ENCODE results near the gene FGD4.
"Not testable (repeated sequence)": the region's sequence is repeated elsewhere in the genome, so short reads cannot be mapped to it uniquely, and the experiment has no call there.

The FGD4 gene

DNA sequence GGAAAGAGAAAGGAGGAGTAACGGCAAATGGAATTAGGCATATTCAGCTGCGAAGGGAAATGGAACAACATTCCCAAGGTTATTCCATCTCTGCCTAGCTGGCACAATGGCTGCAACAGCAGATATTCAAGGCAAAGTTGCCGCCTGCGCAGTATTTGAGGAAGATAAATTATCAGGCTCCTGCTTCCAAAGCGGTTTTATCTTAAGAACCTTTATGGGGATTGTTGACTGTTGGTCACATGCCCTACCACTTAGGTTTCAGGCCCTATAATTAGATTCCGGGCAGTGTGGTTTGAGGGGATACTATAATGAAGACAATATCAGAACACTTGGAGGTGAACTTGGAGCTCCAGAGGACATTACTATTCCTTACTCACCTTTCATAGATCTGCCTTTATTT lies 99.7 kb downstream of the FGD4 start:
- no peak for DNase-seq

DNA sequence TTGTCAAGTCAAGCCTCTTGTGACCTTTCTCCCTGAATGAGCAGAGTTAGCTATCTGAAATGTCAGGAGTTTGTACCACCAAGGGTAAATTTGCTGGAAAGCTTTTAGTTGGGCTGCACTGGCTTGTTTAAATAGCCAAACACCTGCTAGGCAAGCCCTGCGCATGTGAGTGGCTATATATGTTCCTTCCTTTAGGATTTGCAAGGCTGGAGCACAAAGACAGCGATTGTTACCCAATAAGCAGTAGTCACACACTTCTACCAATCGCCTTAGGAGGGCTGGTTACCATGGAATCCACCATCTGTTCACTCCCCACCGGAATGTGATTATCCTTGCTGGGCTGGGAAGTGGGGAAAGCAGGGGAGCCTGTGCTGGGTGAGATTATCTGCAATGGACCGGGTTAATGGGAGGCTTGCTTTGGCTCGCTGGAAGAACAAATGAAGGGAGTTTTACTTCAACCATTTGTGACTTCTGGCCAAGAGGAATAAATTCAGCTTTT lies 102.5 kb downstream of the FGD4 start:
- no peak for DNase-seq

DNA sequence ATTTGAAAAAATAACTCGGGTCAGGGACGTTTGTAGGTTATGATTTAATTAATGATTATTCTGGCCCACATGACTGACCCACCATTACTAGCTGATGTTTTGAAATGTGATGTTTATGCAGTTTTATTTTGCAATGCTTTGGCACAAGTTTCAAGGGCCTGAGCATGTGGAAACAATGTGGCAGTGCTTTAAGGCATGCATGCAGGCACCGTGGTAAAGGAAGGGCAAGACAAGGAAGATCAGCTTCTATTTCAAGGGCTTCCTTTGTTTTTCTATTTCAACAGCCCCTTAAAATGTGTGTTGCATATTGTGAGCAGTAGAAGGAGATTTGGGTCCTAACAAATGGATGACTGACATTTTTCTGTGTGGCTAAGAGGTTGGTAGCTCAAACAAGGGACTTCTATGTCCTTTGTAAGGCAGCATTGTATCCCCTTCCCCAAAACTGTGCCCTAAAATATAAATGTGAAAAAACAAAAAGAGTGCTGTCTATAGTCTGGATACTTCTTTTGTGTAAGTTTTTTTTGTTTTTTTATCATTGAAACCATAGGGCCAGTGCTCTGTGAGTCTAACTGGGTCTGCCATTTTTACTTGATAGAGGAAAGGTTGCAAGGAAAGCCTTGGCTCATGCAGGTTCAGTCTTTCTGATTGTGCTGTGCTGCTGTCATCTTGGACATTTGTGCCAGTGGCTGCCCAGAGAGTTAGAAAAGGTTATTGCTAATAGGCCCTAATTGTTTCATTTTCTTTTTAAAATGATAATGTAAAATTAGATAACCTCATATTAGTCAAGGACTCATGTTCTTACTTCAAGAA lies 103.5 kb downstream of the FGD4 start:
- no peak for DNase-seq

DNA sequence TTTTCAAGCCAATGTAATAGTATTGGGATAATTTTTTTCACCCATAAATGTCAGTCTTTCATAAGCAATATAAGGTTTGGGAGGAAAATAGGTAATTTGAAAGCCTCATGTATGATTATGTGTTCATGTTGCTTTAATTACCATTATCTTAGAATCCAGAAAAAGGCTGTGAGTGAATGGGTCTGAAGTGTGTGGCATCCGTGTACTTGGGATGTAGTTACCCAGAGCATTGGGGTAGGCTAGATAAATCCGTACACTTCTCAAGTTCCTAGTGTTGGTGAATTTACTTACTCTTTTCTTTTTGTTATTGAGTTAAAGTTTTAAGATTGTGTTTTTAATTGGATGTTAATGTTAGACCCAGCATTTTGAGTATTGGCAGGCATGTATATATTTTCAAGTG lies 104.4 kb downstream of the FGD4 start:
- no peak for DNase-seq

DNA sequence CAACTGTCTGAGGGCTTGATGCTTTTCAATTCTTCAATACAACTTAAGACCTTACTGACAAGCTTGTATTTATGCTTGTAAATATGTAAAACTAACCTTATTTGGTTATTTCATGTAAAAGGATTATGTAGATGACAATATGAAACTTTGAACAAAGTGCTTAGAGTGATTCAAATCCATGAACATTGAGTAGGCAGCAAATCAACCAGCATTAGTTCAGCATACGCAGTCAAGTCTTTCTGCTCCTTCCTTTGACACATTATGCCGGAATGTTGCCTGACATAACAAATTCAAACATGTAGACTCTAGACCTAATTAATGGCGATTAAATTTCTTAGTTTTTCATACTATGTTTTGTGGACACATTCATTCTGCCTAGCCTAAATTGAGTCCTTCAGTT lies 105.2 kb downstream of the FGD4 start:
- DNase-seq = no peak

DNA sequence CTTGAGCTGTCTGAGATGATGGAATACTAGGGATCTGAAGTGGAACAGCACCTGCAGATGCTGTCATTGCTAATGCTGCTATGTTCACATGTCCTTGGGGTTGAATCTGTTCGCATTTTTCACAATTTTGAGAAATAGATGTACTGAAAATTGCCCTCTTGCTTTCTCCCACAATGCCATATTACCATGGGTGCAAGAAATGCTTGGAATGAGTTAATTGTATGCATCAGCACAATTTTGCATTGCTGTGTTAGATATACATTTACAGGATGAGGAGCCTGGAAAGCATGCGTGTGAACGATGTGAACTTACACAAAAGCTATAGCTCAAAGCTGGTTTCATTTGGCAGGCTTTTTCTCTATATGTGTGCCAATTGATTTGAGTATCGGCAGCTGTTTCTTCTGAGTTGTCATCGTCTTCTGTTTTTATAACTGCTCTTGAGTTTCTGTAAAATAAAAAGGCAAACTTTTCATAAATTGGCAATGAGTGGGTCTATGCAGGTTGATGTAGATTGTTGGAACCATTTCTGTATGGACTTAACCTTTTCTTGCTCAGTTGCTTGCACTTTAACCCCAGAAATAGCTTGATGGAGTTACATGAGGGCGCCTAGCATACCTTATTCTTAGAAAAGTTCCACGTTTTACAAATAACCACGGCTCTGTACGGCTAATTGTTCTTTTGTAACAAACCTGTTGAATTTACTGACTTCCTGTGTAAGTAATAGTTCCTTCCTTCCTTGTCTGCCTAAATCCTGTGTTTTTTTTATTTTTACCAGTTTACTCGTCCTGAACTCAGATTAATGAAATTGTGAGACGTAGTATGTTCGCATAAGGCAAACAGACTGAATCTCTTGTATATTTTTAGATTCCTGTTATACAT lies 105.9 kb downstream of the FGD4 start:
- DNase-seq = no peak

DNA sequence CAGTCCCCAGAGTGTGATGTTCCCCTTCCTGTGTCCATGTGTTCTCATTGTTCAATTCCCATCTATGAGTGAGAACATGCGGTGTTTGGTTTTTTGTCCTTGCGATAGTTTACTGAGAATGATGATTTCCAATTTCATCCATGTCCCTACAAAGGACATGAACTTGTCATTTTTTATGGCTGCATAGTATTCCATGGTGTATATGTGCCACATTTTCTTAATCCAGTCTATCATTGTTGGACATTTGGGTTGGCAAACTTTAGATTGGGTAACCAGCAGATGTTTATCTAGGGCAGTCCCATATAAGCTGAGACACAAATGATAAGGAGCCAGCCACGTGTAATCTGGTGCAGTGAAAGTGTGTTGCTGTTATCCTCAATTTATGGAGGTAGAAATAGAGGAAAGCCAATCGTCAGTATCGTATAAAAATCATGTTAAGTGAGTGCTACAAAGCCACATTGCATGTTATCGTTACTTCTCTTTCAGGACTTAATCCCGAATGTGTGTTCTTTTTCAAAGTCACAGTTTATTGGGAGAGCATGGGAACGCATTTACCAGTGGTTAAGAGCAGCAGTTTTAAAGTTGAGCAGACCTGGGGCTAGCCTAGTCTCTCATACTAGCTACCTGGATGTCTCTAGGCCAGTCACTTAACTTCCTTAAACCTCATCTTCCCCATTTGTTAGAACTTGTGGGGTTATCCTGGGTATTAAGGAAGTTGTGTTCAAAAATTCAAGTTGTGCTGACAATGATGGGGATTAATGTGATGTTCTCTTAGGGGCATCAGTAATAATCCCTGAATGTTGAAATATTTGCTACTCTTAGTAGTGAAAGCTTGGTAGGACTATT lies 108.0 kb downstream of the FGD4 start:
- not testable (repeated sequence) for DNase-seq

DNA sequence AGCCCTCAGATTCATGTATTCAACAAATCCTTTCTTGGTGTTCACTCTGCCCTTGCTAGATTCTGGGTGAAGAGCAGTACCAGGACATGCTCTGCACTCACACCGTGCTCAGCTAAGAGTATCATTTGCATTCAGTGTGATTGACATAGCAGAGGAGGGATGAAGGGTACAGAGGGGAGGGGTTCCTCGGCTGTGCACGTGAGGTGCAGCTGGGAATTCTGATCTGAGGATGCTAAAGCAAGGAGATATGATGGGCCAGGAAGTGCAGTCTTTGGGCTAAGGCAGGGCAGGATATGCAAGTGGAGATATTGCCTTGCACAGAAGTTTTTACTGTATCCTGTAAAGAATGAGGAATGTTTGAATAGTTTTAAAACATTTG lies 108.6 kb downstream of the FGD4 start:
- no peak for DNase-seq

DNA sequence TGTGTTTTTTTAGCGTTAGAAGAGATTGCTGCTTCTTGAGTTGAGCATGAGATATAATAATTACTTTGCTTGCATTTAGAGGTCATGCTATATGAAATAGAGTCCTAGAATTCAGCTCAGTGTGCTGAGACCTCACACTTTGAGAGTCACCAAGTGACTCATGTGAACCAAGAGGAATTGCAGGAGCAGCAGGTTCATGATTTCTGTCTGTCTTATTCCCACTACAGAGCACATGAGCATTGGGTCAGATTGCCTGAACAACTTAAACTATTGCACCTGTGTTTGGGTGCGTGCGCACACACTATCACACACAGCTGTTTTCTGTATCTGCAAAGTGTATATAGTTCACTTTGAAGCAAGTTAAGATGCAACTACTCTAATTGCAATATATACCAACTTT lies 109.3 kb downstream of the FGD4 start:
- DNase-seq = no peak

DNA sequence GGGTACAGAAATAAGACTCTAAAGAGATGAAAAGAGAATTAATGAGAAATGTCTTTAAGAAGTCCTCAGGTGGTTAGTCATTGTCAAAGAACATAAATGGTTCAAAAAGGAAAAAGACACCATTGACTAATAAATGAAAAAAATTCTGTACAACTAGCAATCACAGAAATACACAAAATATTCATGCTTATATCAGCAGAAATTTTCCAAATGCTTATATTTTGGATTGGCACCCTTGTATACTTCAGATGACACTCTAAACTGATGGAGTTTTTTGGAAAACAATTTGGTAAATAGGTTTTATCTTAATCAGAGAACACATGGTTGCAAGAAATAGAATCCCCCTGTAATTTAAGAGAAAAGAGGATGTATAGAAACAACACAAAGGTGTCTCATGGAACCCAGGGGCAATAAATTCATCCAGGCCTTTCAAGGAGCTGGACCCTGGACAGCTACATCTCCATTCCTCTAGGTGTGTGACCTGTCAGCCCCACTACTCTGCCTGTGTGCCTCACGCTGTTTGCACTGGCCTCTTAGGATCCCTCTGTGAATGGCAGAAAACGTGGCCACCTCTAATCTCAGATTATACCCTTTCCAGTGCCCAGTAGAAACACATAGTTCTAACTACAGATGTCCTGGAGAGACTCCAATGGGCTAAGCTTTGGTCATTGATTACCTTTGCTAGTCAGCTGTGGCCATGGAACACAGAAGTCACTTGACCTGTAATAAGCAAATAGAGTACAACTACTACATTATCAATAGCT lies 110.2 kb downstream of the FGD4 start:
- DNase-seq = no peak

DNA sequence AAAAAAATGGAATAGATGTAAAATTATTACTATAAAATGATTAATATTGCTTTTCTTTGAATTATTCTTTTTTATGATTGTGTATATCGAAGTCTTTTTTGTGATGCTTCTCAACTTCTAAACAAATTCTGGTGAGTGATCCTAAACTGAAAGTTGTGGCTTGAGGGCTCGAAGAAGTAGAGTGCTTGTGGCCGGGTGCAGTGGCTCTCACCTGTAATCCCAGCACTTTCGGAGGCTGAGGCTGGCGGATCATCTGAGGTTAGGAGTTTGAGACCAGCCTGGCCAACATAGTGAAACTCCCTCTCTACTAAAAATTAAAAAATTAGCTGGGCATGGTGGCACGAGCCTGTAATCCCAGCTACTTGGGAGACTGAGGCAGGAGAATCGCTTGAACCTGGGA lies 112.6 kb downstream of the FGD4 start:
- DNase-seq = not testable (repeated sequence)

DNA sequence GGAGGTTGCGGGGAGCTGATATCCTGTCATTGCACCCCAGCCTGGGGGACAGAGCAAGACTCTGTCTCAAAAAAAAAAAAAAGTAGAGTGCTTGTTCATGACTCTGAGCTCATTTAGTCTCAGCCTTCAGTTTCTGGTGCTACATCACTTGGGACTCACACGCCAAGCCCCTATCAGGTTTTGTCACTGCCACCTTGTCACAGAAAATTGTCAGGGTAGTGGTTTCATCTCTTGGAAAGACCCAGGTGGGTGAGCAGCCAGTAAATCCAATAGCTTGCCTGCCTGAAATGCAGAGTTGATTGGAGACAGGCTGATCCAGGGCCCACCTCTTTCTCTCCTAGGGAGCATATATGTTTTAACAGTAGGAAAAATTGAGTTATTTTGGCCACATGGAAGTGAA lies 113.0 kb downstream of the FGD4 start:
- DNase-seq = no peak

DNA sequence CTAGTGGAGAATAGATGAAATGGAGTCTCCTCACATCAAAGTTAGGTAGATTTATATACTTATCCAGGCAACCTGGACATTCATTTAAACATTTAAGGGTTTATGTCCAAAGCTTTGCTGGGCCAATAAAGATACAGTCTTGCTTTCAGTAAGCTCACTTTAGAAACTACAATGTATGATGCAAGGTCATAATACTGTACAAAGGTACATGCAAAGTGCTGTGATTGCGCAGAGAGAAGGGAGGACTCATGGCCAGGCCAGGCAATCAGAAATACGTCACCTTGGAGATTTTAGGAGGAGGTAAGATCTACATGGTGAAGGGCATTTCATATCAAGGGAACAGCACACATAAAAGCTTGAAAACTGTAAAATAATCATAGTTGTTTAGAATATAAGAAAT lies 113.6 kb downstream of the FGD4 start:
- DNase-seq = no peak

DNA sequence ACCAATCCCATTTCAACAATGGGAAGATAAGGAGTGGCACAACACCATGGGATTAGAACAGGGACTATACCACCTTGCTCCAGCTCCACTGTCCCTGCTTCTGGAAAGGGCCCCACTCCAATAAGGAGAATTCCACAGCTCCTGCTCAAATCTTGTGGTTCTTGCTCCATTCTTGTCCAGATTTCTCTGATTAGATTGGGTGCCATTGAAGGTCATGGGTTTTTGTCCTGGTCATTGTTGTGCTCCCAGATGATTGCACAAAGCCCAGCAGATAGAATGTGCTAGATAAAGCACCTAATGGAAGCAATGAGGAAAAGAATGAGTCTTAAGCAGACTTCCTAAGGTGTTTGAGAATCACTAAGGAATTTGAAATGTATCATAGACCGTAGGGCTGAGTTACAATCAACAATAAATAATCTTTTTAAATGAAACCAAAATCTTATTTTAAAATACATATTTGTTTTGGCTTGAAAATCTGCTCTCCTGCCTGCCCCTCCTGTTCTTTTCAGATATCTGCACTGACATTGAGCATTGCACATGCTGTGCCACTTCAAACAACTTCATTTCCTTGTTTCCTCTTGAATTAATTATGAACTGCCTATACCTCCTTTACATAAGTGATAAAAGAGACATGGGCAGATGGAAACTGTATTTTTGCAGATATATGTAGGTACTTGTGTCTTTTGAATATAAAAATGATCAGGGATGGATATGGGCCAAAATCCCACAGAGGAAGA lies 115.9 kb downstream of the FGD4 start:
- no peak for DNase-seq

DNA sequence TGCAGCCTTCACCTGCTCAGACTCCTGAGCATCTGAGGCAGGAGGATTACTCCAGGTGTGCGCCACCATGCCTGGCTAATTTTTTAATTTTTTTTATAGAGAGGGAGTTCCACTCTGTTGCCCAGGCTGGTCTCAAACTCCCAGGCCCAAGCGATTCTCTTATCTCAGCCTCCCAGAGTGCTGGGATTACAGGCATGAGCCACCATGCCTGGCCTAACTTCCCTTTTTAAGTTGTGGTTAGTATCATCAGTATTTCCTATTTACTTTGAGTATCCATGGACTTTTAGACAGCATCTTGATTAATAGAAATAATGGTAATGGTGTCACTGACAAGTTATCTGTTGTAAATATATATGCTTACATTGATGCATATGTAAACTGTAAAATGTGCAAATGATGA lies 116.9 kb downstream of the FGD4 start:
- peak; percentile 39 for DNase-seq

DNA sequence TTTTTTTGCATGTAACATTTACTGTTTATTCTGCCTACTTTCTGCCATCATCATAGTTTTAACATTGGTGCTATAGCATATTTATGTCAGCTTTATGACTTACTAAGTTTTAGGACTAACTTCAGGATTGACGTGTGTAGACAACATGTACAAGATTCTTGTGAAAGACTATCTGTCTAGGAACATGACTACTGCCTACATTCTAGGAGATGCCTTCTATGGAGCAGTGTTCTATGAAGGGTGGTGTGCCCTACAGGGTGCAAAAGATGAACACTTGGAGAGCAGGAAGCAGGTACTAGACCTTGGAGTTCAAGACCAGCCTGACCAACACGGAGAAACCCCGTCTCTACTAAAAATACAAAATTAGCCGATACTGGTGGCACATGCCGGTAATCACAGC lies 118.6 kb downstream of the FGD4 start:
- no peak for DNase-seq

DNA sequence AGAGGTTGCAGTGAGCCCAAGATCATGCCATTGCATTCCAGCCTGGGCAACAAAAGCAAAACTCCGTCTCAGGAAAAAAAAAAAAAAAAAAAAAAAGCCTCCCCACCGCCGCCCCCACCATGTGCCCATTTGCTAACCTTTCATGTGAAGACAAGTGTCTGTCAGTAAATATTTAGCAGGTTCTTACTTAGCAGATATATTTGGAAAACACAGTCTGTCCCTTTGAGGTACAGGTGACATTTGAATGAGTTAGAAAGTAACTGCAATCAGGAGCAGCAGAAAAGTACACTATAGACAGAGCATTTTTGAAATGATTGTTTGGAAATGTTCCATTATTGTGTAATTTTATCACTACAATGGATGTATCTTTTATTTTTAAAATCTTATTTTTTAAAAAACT lies 119.7 kb downstream of the FGD4 start:
- DNase-seq = no peak

DNA sequence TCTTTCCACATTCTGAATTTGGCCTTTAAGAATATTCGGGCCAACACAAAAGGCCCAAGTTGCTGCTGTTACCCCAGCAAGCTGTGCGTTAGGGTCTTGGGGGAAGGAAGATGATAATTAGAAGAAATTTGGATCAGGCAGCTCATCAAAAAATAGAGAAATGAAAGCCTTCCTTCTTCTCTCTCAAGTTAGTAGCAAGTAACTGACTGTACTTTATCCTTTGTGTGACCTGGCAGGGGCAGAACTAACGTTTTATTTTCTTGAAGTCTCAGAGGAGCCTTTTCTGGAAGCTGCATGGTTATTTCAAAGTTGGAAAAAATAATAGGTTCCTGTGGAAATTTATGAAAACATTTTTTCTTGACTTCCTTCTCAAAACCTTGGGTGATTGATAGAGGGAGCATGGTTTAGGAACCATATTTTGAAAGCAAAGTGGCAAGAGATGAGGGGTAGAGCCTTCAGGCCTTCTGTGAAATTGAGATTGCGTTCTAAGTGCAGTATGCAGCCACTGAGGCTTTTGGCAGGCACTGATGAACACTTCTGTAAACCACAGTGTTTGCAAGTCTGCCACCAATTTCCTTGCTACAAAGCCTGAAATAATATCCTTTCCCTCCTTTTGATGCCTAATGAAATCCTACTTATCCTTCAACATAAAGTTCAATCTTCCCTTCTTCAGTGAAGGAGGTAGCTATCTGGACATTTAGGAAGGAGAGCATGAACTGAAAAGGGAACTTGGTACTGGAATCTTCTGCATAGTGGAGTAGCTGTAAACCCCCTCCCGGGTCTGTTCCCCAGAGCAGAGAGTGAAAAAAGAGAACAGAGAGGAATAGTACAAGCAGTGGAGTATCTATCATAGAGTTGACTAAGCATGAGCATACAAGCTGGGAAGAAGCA lies 123.2 kb downstream of the FGD4 start:
- DNase-seq = peak; percentile 38

DNA sequence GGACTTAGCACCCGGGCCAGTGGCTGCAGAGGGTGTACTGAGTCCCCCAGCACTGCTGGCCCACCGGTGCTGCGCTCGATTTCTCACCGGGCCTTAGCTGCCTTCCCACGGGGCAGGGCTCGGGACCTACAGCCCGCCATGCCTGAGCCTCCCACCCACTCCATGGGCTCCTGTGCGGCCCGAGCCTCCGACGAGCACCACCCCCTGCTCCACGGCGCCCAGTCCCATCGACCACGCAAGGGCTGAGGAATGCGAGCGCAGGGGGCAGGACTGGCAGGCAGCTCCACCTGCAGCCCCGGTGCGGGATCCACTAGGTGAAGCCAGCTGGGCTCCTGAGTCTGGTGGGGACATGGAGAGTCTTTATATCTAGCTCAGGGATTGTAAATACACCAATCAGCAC lies 126.4 kb downstream of the FGD4 start:
- DNase-seq = not testable (repeated sequence)

DNA sequence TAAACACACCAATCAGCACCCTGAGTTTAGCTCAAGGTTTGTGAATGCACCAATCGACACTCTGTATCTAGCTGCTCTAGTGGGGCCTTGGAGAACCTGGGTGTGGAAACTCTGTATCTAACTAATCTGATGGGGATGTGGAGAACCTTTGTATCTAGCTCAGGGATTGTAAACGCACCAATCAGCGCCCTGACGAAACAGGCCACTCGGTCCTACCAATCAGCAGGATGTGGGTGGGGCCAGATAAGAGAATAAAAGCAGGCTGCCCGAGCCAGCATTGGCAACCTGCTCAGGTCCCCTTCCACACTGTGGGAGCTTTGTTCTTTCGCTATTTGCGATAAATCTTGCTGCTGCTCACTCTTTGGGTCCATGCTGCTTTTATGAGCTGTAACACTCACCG lies 127.0 kb downstream of the FGD4 start:
- not testable (repeated sequence) for DNase-seq

DNA sequence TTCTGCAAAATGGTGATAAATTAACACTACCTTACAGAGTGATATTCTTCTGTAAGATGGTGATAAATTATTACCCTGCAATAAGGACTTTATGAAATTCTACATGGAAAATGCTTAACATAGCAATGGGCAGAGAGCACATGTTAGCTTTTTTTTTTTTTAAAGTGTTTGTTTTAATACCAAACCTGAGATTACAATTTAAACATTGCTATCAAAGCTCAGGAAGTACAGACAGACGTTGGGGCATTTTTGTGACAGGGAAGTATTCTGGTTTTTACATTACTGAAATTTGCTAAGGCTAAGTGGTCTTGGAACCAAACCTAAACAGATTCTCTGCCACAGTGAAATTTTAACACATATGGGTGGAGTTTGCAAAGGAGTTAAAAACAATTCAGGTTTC lies 133.1 kb downstream of the FGD4 start:
- DNase-seq = no peak
